Ishikawa (cell line): ENCODE results near the gene HOXC10.

ENCODE experiments used
- CEBPB ChIP-seq: IDR thresholded peaks from 2 replicates; pipeline ENCODE4 v1.6.1; 2012
- EGR1 ChIP-seq: IDR thresholded peaks from 2 replicates; pipeline ENCODE4 v1.6.1; 2012
- EP300 ChIP-seq: IDR thresholded peaks from 2 replicates; pipeline ENCODE4 v1.6.1; 2012; ENCODE audit warnings: borderline replicate concordance
- FOXM1 ChIP-seq: IDR thresholded peaks from 2 replicates; pipeline ENCODE4 v1.6.1; 2012; ENCODE audit warnings: low read depth, borderline replicate concordance
- NFIC ChIP-seq: IDR thresholded peaks from 2 replicates; pipeline ENCODE4 v1.6.1; 2012
- RAD21 ChIP-seq: IDR thresholded peaks from 2 replicates; pipeline ENCODE4 v1.6.1; 2012; ENCODE audit warnings: low read depth
- TAF1 ChIP-seq: IDR thresholded peaks from 2 replicates; pipeline ENCODE4 v1.6.1; 2012; ENCODE audit warnings: low read depth, mild to moderate bottlenecking
- TEAD4 ChIP-seq: IDR thresholded peaks from 2 replicates; pipeline ENCODE4 v1.6.1; 2012
- YY1 ChIP-seq: IDR thresholded peaks from 2 replicates; pipeline ENCODE4 v1.6.1; 2012; ENCODE audit warnings: low read depth
- ZBTB7A ChIP-seq: IDR thresholded peaks from 2 replicates; pipeline ENCODE4 v1.6.1; 2012; ENCODE audit warnings: low read depth
- TF ChIP-seq, protein P1 (sequence below): IDR thresholded peaks from 2 replicates; pipeline ENCODE4 v1.6.1; 2012
- TF ChIP-seq, protein P2 (sequence below): IDR thresholded peaks from 2 replicates; pipeline ENCODE4 v1.6.1; 2012; ENCODE audit warnings: low read depth, mild to moderate bottlenecking

DNA sequence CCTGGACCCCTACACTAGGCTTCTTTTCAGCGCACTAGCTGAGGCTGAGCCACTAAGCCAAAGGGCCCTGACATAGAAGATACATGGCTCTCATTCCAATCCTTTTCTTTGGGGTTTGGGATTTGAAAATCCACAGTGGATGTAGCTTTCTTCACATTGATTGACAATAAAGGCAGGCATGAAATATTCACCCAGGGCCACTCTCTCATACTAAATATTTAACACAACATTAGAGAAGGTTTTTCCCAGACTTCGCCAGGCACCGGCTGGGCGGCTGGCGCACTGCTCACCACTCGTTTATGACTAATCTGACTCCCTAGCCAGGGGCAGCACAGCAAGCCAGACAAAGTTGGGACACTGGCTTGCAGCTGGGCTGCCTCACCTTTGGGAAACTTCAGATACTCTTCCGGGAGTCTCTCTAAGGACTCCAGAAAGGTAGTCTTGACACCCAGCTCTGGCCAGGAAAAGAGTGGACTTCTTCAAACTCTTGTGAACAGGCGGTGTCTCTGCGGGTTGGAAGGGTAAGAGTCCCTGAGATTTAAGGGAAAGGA lies 12.7 kb upstream of the HOXC10 start:
- no peak for TF ChIP-seq FOXM1
- no peak for TF ChIP-seq EP300
- TF ChIP-seq TAF1 = no peak
- no peak for TF ChIP-seq ZBTB7A
- no peak for TF ChIP-seq NFIC
- TF ChIP-seq RAD21 = no peak
- no peak for TF ChIP-seq YY1
- TF ChIP-seq TEAD4 = no peak
- TF ChIP-seq CEBPB = no peak
- TF ChIP-seq, protein P1, sequence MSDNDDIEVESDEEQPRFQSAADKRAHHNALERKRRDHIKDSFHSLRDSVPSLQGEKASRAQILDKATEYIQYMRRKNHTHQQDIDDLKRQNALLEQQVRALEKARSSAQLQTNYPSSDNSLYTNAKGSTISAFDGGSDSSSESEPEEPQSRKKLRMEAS = no peak
- TF ChIP-seq, protein P2, sequence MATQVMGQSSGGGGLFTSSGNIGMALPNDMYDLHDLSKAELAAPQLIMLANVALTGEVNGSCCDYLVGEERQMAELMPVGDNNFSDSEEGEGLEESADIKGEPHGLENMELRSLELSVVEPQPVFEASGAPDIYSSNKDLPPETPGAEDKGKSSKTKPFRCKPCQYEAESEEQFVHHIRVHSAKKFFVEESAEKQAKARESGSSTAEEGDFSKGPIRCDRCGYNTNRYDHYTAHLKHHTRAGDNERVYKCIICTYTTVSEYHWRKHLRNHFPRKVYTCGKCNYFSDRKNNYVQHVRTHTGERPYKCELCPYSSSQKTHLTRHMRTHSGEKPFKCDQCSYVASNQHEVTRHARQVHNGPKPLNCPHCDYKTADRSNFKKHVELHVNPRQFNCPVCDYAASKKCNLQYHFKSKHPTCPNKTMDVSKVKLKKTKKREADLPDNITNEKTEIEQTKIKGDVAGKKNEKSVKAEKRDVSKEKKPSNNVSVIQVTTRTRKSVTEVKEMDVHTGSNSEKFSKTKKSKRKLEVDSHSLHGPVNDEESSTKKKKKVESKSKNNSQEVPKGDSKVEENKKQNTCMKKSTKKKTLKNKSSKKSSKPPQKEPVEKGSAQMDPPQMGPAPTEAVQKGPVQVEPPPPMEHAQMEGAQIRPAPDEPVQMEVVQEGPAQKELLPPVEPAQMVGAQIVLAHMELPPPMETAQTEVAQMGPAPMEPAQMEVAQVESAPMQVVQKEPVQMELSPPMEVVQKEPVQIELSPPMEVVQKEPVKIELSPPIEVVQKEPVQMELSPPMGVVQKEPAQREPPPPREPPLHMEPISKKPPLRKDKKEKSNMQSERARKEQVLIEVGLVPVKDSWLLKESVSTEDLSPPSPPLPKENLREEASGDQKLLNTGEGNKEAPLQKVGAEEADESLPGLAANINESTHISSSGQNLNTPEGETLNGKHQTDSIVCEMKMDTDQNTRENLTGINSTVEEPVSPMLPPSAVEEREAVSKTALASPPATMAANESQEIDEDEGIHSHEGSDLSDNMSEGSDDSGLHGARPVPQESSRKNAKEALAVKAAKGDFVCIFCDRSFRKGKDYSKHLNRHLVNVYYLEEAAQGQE = no peak
- TF ChIP-seq EGR1 = no peak
